GM18870 (cell line): ENCODE results near the gene ZNF701.
"Not testable (repeated sequence)": the region's sequence is repeated elsewhere in the genome, so short reads cannot be mapped to it uniquely, and the experiment has no call there.

Experiments
- ATAC-seq: cut with Tn5 transposase; IDR thresholded peaks from one replicate; pipeline ENCODE4 v1.9.1; 2021; ENCODE audit warnings: moderate library complexity; ENCODE audit not compliant: unreplicated experiment

The ZNF701 gene

GRCh38 chr19:52570000-52570861 lies at the start of gene ZNF701:
ZNF701 (plus strand) TSS chr19:52570287; CDS start chr19:52574148, 3,861 bp downstream.
- peak; percentile 77 for ATAC-seq

GRCh38 chr19:52522551-52522950 lies 47.5 kb upstream of the ZNF701 start:
- no peak for ATAC-seq

GRCh38 chr19:52524086-52524485 lies 46.0 kb upstream of the ZNF701 start:
- no peak for ATAC-seq

GRCh38 chr19:52527134-52527955 lies 42.7 kb upstream of the ZNF701 start, which contains the start of gene ZNF808:
ZNF808 (plus strand) TSS chr19:52527668; CDS start chr19:52543285, 15,617 bp downstream.
- ATAC-seq, result peak; percentile 72

GRCh38 chr19:52527956-52528351 lies 42.1 kb upstream of the ZNF701 start:
- no peak for ATAC-seq

GRCh38 chr19:52532480-52532879 lies 37.6 kb upstream of the ZNF701 start:
- no peak for ATAC-seq

GRCh38 chr19:52533901-52534300 lies 36.2 kb upstream of the ZNF701 start:
- ATAC-seq, result no peak

GRCh38 chr19:52535385-52535770 lies 34.7 kb upstream of the ZNF701 start:
- not testable (repeated sequence) for ATAC-seq

- no peak for ATAC-seq
Observed at GRCh38 chr19:52535771-52536447, 34.2 kb upstream of the ZNF701 start.

- ATAC-seq, result no peak
Observed at GRCh38 chr19:52536448-52536800, 33.7 kb upstream of the ZNF701 start.

GRCh38 chr19:52538815-52539214 lies 31.3 kb upstream of the ZNF701 start:
- ATAC-seq, result not testable (repeated sequence)

GRCh38 chr19:52541176-52541575 lies 28.9 kb upstream of the ZNF701 start:
- not testable (repeated sequence) for ATAC-seq

GRCh38 chr19:52541608-52542007 lies 28.5 kb upstream of the ZNF701 start:
- no peak for ATAC-seq

GRCh38 chr19:52542541-52542940 lies 27.5 kb upstream of the ZNF701 start:
- ATAC-seq, result not testable (repeated sequence)

GRCh38 chr19:52542984-52543664 lies 27.0 kb upstream of the ZNF701 start:
- no peak for ATAC-seq

- no peak for ATAC-seq
Observed at GRCh38 chr19:52554216-52554971, 15.7 kb upstream of the ZNF701 start.

GRCh38 chr19:52557231-52557995 lies 12.7 kb upstream of the ZNF701 start:
- no peak for ATAC-seq

- ATAC-seq, result not testable (repeated sequence)
Observed at GRCh38 chr19:52558732-52559445, 11.2 kb upstream of the ZNF701 start.

- ATAC-seq, result not testable (repeated sequence)
Observed at GRCh38 chr19:52561611-52562010, 8.5 kb upstream of the ZNF701 start.
